Mucosa of gallbladder (tissue), 1 donor: Measurements from ENCODE around the gene PEG3. TPM values are rescaled to one million over a fixed set of nuclear protein-coding genes. Genes with fewer than 3 reads are reported as not detected.
"Not testable (repeated sequence)": the region's sequence is repeated elsewhere in the genome, so short reads cannot be mapped to it uniquely, and the experiment has no call there.

Experiments used
- DNase-seq: peaks from one replicate; pipeline ENCODE4 v3.0.0-alpha.2; 2020; ENCODE audit warnings: low spot score
- total RNA-seq: library from RNA; stranded (reverse); gene quantifications from one replicate; pipeline ENCODE4 v1.2.1, GENCODE V29; 2021
- donor health status: DM: no; HTN: no; CAD: no.

The PEG3 gene
- total RNA-seq: 7.7 TPM

DNA sequence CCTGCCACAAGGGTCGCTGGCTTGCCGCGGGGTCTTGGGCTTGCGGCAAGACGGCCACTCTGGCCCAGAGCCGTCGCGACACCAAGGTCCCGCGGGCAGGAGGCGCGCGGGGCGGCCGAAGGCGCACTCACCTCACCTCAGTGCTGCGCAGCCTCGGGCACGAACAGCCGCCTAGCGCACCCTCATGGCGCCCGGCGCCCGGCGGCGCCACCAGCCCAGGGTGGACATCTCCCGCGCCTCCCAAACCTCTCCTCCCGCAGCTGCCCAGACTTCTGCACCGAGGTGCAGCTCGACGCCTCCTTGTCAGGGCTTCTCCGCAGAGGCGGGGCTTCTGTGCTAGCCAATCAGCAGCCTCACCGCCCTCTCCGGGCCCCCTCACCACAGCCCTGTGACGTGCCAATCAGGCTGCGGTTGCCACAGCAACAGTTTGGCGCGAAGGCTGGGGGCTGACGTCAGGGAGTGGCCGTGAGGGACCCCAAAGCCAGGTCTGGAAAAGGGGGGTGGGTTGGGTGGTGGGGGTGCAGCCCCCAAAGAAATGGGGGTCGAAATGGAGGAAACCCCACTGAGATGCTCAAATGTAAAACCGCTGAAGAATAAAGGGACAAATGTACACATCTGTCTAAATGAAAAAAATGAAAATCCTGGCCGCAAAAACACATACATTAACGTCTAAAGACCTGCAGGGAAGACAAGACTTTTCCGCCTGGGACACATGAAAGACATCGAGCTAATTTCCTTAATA, at the start of gene PEG3, which contains the start of gene ZIM2:
Gene PEG3, minus strand, starts transcription at position 276 of the 742 bp plus-strand sequence. CDS start 16,071 bp downstream, outside the sequence.
Gene ZIM2, minus strand, starts transcription at position 276 of the 742 bp plus-strand sequence. CDS start 16,449 bp downstream, outside the sequence.
- peak; percentile 28 for DNase-seq

DNA sequence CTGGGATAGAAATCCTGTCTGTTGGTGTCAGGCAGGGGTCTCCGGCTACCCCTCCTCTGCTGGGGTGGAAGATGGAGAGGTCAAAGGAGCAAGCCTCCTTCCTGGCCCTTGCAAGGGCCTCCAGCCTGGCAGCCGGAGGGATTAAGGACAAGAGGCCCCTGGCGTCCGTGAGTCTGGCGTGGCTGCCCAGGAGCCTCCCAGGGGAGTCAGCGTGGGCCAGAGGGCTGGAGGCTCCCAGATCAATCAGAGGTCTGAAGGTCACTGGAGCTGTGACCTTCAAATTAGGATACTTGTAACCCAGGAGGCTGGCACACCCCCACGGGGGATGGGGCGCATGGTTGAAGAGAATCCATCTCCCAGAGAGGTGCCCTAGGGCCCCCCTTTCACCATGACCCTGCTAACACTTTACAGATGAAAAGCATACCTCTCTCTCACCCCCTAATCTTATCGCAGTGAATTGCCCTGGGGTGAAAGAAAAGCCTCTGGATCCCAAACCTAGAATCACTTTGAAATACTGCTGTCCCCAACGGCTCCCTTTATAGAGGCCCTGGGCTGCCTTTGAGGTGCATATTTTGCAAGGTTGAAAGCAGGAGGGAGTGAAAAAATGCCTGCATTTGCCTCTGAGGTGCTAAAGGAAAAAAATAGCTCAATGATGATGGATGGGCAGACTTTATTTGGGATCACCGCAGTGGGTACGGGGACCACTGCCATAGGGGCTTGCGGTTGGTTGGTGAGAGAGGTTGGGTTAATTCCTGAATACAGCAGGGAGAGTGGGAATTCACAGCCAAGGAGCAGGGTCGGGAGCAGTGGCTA, 44.9 kb upstream of the PEG3 start:
- no peak for DNase-seq

DNA sequence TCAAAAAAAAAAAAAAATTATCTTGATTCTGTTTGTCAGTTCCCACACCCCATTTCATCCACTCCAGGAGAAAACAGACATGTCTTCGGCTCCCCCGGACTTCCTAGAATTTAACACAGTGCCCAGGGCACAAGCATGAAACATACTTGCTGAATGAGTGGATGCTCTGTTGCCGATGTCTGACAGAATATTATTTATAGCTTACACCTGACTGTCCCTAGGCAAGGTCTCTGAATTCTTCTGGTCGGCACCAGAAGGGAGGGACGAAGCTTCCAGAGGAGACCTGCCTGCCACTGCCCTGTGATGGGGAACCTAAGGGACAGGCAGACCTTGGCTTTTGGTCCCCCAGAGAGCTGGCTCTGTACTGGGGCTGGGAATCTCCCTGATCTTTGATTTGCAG, 43.9 kb upstream of the PEG3 start:
- no peak for DNase-seq

DNA sequence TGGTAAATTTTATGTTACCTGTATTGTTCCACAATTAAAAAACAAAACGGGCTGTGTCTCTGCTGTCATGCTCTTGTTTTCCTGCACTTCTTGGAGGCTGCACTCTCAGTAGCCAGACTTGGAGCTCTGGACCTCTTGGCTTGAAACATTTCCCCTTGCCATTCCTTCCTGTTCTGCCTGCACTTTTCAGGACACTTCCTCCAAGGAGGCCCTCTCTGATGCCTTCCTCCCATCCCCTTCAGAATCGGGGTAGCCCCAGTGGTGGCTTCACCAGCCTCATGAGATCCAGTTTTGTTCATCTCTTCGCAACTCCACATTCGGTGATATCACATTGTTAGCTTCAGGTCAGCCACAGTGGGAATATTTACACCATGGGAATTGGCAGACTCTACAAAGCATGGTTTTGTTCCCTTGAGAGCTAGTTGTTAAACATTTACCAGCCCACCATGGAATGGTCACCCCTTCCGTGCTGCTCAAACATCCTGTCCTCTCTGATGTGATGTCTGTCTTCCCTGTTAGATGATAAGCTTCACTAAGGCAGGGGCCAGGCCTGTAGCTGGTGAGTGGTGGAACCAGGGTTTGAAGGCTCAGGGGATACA, 40.2 kb upstream of the PEG3 start:
- DNase-seq: no peak

DNA sequence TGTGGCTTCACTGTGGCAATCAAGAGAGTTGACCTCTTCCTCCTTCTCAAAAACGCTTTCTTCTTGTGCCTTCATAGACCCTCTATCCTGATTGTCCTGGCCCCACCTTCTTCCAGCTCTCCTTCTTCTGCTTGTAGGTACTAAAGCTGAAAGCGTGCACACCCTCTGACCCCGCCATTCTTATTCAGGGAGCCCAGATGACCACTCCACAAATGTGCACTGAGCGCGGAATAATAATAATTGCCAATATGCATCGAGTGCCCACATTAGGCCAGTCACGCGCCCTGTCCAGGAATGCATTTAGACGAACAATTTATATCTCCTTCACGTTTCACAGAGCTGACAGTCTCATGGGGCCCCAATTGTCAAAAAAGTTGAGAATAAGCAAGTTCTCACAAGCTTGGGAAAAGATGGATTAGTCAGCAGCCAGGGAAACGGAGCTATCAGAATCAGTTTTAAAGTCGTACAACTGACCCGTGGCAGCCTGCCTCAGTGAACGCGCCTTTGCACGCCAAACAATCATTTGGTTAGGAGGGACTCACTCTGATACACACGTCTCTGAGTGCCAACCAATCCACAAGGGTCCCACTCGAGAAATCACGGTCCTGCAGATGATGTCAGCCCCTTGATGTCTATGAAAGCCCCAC, 36.7 kb upstream of the PEG3 start:
- no peak for DNase-seq

DNA sequence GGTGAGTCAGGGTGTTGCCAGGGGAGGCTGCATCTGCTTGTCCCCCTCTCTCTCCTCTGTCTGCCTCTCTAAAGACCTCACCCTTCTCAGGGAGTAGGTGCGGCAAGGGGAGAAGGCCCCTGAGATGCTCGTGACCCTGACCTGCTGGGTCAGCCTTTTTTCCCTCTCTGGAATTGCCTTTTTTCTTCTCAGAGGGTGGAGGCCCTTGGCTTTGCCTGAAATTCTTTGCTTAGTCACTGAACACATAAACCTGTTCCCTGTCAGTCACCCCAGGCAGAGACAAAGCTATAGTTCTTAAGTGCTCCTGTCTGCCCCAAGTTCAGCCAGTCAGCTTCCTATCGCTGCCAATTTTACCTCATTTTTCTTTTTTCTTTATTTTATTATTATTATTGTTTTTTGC, 35.2 kb upstream of the PEG3 start:
- DNase-seq: no peak

DNA sequence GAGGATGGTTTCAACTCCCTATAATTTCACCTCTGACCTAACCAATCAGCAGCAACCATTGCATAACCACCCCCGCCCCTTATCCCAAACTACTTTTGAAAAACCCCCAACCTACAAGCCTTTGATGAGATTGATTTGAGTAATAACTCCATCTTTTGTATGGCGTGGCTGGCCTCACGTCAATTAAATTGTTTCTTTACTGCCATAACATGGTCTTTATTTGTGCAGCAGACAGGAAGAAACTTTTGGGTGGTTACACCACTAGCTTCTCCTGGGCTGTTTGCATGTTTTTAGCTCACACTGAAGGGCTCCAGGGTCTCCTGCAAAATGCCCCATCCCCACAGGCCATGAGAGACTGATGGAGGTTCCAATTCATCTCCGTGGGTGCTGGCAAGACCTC, 34.0 kb upstream of the PEG3 start:
- DNase-seq: no peak

DNA sequence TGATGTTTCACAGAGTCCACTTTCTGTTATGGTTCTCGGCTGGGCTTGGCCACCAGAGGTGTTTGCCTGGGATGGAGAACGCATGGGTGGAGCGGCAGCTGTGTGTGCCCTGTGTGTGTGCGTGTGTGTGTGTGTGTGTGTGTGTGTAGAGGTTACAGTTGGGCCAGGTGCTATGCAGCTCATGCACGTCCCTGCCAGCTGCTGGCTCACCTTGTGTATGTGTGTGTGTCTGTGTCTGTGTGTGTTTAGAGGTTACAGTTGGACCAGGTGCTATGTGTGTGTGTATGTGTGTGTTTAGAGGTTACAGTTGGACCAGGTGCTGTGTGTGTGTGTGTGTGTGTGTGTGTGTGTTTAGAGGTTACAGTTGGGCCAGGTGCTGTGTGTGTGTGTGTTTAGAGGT, 33.0 kb upstream of the PEG3 start:
- DNase-seq: no peak

DNA sequence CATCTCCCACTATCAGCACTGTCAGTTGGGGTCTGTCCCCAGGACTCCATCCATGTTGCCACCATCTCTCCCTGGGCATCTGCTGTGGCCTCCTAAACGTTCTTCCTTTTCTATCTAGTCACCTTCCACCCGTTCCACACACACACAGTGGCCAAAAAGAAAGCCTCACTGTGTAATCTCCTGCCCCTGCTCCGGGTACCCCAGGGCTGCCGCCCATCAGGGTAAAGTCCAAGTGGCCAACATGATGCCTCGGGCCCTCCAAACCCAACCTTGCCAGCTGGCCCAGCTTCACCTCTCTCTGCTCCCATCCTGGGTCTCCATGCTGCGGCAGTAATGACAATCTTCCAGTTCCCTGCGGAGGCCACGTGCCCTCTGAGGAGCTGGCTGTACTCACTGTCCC, 29.4 kb upstream of the PEG3 start:
- DNase-seq: no peak

DNA sequence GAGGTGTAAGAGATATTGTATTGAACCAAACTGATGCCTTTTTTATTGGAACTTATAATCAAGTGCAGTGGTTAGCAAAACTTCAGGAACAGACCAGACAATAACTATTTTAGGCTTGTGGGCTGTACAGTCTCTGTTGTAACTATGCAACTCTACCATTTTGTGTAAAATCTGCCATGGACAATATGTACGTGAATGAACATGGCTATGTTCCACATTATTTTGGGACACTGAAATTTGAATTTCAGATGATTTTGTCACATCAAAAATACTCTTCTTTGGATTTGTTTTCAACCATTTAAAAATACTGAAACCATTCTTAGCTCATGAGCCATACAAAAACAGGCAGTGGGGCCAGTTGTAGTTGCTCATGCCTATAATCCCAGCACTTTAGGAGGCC, 27.9 kb upstream of the PEG3 start:
- no peak for DNase-seq

DNA sequence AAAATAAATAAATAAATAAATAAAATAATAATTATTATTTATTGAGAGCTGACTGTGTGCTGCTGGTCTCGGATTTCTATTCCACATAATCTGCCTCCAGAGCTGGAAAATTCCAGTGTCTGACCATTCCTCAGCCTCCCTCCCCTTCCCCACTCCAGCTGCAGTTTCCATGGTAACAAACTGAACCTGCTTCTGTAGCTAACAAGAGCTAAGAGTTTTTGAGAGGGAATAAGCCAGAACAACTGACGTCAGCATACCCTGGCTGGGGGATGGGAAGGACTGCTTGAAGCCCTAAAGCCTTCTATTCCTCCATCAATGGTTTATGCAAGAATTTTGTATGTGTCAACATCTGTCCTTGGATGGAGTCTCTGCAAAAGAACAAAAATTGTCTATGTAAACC, 26.0 kb upstream of the PEG3 start:
- DNase-seq: no peak

DNA sequence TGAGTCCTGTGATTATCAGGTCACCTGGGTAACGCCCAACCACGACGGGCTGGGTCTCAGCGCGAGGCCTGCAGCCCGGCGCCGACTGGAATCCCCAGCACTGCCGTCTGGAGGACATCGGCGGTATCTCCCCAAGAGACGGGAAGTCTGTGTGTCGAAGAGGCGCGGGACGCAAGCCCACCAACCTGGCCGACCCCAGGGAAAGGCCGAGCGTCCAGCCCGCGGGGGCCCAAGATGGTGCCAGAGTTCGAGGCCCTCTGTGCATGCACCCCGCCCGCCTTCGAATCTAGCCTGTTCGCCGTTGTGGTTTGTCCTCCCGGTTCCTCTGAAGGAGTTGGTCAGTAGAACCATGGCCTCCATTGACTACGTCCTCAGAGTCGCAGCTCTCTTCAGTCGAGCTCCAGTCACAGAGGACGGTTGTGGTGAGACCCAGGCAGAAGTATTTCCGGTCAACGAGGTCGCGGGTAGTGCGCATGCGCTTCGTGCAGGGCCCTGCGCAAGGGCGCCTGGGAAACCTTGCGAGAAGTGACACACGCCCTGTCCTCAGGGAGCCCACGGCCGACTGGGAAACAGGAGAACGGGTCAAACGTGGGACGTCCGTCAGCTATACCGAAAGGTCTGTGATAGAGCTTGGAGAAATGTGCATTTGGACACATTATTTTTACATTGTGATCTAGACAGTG, 24.1 kb upstream of the PEG3 start:
- no peak for DNase-seq

DNA sequence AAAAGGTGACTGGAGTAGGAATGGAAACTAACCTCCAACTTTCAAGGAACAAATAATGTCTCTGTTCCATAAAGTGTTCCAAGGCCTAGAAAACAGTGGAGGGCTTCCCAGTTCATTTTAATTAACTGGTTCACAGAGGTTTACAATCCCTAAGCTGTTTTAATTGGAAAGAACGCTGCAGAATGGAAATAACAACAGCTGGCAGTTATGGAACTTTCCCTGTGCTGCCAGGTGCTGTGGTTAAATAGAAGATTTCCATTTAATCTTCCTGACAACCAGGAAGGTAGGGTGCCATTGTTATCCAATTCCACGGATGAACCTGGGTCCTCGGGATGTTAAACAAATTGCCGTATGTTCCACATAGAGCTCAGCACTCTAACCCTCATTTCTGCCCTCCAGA, 22.2 kb upstream of the PEG3 start:
- no peak for DNase-seq

DNA sequence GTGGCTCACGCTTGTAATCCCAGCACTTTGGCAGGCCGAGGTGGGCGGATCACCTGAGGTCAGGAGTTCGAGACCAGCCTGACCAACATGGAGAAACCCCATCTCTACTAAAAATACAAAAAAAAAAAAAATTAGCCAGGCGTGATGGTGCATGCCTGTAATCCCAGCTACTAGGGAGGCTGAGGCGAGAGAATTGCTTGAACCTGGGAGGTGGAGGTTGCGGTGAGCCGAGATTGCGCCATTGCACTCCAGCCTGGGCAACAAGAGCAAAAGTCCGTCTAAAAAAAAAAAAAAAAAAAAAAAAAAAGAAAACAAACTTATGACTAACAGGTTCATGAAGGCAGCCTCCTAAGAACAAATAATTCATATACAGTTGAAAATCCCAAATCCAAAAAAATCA, 19.9 kb upstream of the PEG3 start:
- DNase-seq: not testable (repeated sequence)

DNA sequence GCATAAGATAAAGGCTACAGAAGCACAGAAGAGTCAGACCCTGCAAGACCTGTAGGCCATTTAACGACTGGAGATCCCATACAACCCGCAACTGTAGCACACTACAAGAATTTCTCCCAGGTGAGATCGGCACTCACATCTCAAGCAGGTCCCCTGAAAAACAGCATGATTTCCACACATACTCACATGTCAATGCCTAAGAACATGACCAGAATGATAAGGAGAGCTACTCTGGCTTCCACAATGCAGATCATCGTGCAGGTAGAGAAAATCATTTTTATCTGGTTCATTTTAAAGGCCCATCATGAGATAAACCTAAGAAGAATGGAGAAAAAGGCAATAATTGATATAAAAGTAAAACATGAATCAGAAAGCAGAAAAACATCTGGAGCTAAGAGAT, 17.5 kb upstream of the PEG3 start:
- DNase-seq: no peak

DNA sequence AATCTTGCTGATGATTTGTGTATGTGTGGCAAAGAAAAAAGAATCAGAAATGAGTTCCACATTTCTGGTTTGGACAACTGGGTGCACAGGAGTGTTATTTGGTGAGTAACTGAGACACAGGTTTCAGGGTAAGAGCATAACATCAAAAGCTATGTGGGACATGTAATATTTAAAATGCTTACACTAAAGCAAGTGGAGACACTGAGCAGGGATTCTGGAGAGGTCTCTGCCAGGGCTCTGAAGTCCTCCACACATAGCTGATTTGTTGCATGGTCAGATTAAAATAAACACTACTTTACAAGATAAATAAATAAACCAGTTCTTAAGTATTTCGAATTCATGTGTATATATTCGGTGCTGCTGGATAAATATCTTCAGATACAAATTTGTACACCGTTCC, 16.3 kb upstream of the PEG3 start:
- DNase-seq: no peak

DNA sequence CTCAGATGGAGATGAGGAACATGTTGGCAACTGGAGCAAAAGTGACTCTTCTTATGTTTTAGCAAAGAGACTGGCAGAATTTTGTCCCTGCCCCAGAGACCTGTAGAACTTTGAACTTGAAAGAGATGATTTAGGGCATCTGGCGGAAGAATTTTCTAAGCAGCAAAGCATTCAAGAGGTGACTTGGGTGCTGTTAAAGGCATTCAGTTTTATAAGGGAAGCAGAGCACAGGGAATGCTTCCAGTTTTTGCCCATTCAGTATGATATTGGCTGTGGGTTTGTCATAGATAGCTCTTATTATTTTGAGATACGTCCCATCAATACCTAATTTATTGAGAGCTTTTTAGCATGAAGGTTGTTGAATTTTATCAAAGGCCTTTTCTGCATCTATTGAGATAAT, 11.8 kb upstream of the PEG3 start:
- not testable (repeated sequence) for DNase-seq

DNA sequence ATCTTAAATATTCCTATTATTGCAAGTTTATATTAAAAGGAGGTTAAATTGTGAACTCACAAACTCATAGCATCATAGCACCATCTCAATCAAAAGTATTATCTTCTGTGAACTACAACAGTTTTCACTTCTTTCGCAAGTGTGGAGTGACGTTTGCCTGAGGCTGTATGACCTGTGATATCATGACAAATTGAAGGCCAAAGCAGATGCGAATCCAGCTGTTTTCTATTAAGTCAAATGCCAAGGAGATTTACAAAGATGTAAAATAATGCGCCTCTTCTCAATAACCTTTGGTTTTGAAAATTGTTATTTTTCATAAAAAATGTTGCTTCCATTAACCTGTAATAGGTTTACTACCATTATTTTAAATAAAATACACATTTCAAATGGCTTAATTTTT, 7.6 kb upstream of the PEG3 start:
- DNase-seq: no peak

DNA sequence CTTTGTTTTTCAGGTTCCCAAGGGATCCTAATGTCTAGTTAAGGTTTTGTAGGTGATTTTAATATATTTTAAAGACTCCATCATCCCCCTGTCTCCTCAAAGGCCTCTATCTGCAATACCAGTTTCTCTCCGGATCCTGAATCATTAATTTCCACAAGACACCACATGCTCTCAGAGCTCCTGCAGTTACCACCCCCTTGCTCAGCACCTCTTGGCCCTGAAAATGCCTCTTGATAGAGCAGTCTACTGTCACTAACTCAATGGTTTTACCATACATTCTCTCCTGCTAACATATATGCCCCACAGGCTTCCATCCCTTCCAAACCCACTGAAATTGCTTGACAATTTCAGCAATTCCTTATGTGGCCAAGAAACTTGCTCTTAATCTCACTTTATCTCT, 1.9 kb upstream of the PEG3 start:
- DNase-seq: no peak

DNA sequence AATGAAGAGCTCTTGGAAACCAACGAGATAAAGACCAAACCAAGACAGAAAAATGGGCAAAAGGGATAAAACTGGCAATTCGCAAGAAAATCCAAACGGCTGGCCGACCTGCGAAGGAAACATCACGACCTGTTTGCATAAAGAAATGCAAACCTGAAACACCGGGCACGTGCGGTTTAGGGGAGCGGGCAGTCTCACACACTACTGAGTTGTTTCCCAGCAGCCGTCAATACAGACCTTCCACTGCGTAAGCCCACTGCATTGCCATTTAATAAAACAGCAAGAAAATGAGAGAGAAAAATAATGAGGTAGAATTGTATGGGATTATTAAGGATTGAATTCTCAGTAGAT, 642 bp upstream of the PEG3 start:
- no peak for DNase-seq

DNA sequence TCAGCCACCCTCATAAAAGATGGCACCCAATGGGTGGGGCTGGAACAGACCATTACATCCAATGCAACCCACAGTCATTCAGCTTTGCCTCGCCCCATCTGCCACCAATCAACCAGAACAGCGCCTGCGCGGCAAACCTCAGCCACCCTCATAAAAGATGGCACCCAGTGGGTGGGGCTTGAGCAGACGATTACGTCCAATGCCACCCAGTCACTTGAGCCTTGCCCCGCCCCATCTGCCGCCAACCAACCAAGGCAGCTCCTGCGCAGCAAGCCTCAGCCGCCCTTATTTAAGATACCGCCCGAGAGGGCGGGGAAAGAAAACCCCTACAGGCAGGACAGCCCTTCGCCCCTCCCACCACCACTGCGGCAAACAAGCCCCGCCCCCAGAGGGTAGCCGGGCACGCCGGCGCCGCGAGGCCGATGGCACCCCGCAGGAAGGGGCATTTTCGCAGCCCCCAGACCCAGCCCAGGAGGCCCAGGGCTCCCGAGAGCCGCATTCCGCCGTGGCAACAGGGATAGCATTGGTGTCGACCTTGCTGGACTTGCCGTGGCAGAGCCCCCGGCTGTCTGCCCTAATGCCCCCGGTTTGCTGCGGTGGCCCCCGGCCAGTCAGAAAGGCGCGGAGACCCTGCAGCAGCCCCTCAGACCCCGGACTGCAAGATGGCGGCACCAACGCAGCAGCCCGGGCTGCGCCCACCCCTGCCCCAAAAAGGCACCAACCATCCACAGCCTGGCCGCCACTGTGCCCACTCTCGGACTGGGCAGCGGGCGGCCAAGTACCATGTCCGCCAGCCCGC, 675 bp downstream of the PEG3 start:
- DNase-seq: peak; percentile 95
